Measurements from ENCODE around the gene TUBGCP2.

TUBGCP2 gene

DNA sequence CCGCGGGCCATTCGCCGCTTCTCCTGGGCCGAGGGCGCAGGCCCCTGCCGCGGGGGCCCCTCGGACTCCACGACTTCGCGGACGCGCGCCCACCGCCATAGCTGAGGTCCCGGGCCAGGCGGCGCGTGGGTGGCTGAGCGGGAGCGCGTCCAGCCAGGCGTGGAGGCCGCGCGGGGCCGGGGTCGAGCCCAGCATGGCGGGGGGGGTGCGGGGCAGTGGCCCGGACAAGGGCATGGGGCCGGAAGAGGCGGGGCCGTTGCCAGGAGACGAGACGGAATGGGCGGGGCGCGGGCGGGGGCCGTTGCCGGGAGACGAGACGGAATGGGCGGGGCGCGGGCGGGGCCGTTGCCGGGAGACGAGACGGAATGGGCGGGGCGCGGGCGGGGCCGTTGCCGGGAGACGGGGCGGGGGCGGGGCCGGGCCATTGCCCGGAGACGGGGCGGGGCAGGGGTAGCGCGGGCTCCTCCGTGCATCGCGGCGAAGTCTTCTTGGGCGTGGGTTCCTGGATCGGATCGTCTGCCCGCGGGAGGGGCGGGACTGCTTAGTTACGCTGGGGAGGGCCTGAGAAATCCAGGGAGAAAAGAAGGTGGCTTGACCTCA is 46.8 kb downstream of the TUBGCP2 start:
- peak; percentile 10 for DNase-seq

DNA sequence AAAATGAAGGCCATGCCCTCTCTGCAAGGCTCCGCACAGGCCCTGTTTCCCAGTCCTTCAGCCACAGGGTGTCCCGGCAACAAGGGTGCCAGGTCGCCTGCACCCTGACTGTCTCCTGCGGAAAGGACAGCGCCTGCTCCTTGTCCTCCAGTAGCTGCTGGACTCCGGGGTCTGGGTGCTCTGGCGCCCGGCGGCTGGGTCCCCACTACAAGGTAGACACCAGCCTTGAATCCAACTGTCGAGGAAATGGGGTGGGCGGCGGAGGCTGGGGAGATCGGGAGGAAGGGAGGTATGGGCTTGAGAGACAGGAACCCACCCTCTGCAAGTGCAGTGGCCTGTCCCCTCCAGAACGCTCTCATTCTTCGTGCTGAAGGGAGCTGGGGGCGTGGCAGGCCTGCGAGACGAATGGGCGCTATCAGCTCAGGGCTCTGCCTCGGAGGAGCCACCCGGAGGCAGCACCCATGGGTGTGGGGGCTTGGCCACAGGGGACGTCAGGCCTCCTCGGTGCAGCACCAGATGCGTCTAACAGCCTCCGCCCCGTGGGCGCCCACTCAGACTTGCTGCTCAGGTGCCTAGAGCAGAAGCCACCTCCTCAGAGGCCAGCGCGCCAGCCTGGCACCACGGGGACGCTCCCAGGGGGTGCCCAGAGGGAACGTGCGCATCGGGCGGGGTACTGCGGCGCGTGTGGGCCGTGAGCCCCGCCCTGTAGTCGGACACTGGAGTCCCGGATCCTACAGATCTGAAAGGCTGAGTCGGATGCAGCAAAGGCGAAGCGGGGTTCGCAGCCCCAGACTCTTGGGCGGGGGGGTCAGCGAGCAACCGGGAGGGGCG is 47.6 kb downstream of the TUBGCP2 start:
- DNase-seq: peak; percentile 4

DNA sequence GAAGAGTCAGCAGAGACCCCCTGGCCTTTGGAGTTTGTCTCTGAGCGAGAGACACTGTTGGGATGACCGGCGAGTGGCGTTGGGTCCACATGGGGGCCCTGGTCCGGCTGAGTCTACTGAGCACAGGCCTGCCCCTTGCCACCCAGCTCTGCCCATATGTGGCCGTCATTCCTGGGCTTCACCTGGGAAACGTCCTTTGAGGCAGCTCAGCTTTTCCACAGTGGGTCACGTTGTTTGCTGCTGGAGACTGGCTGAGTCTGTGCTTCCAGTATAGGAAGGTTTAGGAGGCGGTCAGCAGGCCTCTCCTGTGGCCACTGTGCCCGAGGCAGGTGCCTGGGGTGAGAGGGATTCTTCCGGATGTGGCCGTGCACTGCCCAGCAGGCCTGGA is 49.1 kb downstream of the TUBGCP2 start:
- DNase-seq: no peak

DNA sequence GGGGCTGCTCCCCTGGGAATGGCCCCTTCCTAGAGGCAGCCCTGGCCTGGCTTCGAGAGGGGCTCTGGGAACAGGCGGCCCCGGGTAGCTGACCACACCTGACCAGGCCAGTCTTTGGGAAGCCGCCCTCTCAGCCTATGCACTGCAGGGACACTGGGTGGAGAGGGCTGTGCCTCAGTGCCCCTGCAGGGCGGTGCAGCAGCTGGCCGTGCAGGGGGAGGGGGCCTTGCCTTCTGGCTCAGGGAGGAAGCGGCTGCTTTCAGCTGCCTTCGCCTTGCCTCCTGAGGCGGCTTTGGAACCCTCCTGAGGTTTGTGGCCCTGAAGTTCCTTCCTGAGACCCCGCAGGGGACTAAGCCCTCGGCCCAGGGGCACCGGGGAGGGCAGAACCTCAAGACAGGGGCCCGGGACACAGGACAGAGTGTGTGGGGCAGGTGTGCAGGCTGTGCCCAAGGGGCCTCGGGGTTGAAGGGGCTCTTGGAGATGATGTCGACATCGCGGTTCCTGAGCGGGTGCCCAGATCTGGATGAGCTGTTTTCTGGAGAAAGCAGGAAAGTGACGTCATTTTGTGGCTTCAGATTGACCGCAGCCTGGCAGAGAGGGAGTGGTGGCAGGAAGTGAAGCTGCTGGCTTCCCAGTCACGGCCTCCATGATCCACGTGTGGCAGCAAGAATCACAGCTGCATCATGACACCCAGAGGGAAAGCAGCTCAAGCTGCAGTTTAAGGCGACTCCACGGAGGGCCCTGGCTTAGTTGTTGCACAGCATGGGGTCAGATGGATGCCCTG is 49.7 kb downstream of the TUBGCP2 start:
- DNase-seq: peak; percentile 92

DNA sequence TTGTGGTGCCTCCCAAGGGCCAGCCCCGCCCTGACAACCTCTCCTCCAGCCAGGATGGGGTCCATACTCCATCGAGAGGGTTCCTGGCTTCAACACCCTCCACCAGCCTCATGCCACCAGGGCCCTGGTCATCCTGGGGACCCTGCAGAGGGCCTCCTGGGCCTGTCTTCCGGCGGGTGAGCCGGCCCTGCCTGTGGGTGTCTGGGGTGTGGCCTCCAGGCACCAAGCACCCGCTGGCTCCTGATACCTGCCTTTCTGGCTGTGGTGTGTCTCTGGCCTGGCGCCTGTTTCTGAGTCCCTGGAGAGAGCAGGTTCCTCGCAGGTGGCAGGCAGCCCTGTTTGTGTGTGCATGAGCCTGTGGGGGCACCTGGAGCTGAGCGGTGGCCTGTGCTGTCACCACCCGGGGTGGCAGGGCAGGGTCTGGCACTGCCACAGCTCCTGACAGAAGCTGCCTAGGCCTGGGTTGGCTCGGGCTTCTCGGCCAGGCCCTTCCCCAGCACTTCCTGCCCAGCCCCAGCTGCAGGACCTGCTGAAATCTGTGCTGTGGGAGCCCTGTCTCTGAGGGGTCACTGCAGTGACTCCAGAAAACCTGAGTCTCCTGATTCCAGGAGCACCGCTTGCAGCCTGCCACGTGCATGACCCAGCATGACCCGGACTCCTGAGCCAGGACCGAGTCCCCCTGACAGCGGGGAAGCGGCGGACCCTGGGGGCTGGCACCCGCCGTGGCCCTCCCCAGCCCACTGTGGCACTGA is 50.4 kb downstream of the TUBGCP2 start:
- DNase-seq: peak; percentile 43

DNA sequence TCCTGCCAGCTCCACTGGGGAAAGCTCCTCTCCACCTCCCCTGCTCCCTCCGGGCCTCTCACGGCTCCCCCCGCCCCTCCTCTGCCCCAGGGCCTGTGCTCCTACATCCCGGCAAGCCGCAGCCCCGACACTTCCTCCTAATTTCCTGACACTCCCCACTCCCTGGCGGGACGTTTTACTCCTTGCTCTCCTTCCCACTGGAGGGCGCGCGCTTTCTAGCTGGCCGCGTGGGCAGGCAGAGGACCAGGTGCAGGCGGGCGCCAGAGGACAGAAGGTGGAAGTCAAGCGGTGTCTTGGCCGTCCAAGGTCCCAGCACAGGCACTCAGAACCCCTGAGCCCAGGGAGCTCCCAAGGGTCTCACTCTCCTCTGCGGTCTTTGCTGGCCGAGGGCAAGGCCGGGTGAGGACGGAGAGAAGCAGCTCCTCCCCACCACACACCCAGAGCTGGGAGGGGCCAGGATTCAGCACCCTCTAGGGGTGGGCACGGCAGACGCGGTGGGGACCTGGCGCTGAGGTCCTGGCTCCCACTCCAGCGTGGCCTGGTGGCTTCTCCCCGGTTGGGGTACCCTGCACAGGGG is 51.1 kb downstream of the TUBGCP2 start:
- DNase-seq: peak; percentile 11

DNA sequence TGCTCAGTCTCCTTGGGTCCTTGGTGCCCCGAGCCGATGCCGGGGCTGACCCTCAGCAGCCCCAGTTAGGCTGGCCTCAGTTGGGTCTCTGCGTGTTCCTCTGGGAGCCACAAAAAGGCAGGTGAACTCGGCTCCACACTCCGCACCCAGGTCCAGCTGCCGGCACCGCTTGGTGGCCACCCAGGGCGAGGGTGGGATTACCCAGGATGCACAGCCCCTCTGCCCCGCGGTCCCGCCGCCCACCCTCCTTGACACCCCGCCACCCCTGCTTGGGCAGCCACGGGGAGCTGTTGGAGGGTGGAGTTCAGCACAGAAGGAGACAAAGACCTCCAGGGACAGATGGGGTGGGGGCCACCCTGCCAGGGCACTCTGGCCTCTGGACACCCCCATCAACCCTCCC is 53.3 kb downstream of the TUBGCP2 start:
- DNase-seq: no peak

DNA sequence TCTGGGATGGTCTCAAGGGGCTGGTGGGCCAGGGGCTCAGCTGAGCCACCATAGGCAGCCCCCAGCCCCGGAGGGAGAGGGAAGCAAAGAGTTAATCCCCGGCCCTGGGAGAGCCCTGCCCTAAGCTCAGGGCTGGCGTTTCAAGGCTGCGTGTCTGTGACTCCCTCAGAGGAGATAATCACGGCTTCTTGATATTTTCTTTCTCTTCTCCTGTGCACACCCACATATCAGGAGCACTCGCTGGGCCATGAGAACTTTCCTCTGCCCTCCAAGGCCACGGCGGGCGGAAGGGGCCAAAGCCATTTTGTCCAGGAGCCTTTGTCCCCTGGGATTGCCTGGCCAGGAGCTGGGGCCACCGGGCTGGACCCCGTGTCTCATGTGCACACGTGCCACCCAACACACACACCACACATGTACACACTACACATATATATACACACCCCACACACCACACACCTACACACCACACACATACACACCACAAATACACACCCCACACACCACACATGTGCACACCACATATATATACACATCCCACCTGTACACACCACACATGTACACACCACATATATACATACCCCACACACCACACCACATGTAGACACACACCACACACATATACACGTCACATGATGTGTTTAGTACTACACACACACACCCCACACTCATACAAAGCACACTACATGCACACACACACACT is 54.1 kb downstream of the TUBGCP2 start:
- no peak for DNase-seq

DNA sequence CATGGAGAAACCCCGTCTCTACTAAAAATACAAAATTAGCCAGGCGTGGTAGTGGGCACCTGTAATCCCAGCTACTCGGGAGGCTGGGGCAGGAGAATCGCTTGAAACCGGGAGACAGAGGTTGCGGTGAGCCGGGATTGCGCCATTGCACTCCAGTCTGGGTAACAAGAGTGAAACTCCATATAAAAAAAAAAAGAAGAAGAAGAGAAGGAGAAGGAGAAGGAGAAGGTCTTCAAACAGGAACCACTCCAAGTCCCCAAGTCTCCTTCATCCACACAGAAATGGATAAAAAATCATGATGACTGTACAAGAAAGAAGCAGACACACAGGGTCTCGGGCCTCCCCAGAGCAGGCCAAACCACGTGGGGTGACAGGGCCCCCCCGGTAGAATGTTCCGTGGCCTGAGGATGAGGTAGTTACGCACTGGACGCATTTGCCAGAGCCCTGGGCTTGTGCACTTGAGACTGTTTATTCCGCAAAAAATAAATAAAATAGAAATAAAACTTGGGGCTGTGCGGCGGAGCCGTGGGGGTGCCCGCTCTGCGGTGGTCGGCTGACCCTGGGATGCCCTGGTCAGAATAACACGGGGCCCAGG is 55.2 kb downstream of the TUBGCP2 start:
- DNase-seq: no peak

DNA sequence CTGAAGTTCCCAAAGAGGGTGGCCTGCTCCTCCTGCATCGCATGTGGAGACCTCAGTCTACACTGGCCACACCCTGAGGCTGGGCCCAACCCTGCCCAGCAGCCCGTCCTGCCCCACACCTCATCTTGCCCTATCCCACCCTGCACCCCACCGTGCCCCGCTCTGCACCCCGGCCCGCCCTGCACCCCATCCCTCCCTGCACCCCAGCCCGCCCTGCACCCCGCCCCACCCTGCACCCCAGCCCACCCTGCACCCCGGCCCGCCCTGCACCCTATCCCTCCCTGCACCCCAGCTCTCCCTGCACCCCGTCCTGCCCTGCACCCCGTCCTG is 56.5 kb downstream of the TUBGCP2 start:
- no peak for DNase-seq

DNA sequence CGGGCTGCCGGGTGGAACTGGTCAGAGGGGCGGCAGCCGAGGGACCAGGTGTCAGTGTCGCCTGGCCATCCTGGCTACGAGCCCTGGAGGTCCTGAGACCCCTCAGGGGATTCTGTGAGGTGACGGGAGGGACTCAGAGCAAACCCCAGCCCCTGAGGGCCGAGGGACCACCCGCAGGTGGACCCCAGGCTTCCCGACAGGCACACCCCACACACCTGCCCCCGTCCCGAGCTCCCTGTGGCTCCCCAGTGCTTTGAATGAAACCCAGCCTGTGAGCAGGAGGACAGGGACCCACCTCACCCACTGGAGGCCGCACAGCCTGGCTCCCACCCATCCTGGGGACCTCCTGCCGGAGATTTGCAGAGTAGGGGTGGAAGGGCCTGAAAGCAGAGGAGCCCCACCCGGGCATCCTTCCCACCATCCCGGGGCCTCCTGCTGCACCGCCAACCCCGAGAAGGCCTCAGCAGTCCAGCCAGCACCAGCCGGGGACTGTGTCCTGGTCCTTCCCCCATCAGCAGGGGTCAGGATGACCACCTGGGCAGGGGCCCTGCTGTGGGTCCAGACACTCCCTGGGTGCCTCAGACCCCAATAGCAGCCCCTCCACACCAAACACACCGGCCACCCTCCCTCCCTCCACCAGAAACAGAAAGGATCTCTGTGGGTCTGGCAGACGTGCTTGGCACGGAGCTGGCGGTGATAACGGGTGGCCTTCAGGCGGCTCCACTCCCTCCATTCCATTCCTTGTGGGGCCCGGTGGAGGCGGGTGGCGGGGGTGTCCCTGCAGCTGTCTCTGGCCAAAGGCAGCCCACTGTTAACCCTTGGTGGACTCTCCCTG is 57.1 kb downstream of the TUBGCP2 start:
- DNase-seq: no peak

DNA sequence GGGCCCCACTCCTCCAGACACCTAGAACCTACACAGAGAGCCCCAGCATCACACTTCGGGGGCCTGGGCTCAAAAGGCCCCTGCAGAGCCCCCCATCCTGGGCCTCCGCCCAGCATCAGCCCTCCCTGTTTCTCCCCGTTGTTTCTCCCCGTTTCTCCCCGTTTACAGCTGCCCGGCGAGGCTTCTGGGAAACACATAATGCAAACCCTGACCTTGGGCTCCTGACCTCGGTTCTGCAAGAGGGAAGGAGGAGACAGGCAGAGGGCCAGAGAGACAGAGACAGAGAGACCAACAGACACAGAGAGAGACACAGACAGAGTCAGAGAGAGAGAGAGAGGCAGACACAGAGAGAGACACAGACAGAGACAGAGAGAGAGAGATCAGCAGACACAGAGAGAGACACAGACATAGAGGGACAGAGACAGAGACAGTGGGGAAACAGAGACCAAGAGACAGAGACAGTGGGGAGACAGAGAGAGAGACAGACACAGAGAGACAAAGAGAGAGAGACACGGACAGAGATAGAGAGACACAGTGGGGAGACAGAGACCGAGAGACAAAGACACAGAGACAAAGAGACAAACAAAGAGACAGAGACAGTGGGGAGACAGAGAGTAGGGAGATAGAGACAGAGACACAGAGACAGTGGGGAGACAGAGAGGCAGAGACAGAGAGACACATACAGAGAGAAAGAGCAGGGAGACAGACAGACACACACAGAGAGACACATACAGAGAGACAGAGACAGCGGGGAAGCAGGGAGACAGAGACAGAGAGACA is 58.5 kb downstream of the TUBGCP2 start:
- DNase-seq: no peak

DNA sequence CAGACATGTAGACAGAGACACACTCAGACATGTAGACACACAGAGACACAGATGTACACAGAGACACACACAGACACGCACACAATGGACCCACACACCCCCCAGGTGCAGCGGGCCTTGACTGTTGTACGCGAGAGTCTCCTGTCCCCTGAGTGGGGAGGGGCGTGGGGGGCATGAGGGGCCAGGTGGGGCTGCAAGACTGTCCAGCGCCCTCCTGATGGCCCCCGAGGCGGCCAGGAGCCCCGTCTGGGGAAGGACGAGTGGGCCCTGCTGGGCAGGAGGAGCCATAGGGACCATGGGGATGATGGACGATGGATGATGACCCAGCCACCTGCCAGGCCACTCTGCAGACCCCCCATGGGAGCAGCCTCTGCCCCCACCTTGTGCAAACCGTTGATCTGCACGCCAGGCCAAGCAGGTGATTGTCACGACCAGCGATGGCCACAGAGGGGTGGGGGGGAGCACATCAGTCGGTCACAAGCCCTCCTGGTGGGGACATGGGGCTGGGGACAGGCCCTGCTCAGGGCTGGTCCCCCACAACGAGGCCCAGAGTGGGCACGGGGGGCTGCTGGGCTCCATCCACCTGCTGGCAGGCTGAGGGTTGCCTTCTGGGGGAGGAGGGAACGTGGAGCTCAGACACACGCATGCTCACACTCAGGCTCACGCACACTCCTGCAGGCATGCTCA is 59.4 kb downstream of the TUBGCP2 start:
- DNase-seq: no peak

DNA sequence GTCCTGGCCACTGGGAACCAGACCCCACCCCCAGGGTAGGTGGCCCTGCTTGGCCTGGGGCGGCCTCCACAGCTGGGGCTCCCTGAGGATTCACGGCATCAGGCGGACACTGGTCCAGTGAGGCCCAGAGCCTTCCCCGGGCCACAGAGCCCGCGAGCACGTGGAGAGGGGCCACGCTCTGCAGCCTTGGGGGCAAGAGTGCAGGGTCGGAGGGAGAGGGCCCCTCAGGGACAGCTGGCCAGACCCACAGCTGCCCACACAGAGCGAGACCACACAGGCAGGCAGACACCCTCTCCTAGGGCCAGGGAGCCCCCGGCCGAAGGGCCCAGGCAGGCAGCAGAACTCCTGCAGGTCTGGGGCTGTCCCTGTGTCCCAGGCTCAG is 60.3 kb downstream of the TUBGCP2 start:
- DNase-seq: no peak

DNA sequence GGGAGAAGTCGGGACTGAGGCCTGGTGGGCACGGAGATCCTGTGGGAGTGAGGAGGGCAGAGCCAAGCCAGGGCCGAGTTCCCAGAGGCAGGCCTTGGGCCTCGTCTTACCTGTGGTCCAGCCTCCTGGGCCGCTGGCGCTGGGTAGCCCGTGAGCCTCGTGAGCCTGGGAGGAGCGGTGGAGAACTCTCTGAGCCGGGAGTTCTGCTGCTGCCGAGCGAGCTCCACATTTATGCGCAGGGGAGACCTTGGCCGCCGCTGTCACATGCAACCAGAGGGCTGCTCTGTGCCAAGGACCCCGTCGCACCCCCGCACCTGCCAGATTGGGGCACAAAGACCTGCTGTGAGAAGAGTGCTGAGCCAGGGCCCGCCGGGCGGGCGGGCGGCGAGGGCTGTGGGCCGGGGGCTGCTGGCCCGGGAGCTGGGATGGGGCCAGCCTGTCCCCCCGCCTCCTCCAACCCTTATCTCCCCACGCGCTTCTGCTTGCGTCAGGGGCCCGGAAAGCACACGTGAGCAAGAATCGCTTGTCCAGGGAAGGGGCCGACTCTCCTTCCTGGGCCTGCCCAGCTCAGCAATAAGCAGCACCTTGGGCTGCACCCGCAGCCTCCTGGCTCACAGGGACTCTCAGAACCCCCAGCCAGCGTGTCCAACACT is 60.9 kb downstream of the TUBGCP2 start:
- DNase-seq: no peak

DNA sequence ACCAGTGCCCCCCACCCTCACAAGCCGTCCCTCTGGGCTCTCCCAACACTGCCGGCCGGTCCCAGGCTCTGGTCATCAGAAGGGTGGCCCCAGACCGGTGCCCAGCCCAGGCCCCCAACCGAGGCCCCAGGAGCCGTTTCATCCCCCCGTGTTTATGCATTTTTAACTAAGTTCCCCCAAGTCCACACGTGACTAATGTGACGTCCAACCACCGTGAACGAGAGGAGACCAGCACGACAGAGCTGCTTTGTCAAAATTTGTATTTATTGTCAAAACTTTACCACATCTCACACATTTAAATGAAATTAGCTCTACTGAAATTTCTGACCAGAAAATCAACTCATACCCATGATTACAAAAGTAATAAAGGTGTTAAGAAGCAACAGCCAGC is 62.4 kb downstream of the TUBGCP2 start:
- no peak for DNase-seq

DNA sequence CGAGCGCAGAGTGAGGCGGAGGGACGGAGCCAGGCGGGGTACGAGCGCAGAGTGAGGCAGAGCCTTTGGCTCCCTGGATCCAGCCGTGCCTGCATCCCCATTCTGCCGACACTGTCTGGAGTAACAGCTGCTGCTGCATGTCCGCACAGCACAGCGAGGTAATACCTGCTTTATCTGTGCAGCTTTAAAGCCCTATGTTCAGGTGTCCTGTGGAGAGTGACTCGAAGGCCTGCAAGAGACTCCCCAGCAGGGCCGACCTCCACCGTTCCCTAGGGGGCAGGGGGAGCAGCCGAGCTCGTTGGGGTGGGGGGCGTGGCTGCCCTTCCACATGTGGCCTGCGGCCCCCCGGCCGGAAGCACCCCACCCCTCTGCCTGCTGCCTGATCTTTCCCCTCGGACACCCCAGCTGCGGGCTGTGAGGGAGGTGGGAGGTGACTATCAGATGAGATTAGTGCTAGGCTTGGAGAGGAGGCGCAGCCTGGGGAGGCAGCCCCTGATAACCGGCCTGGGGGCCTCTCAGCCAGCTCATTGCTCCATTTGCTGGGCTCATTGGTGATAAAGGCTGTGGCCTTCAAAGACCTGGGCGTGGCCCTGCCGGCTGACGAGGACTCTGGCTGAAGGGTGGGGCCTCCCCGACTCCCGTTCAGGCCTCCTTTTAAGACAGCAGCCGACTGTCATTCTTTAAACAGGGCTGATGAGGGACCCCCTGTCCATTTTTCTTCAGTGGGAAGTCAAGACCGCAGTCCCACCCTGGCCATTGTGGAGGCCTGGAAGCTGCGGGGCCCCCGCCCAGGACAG is 63.0 kb downstream of the TUBGCP2 start:
- DNase-seq: no peak

DNA sequence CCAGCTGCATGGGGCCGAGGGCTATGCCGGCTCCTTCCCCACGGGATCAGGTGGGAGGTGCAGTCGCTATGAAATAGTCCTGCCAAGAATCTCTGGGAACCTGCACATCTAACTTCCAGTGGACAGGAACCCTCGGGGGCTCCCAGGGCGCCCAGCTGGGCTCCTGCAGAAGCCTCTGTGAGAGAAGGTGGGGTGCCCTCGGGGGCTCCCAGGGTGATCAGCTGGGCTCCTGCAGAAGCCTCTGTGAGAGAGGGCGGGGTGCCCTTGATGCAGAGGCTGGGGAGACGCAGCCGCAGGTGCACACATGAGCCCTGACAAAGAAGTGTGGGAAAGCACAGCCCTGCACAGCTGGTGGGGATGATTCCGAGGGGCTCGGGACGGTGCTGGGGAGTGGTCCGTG is 65.1 kb downstream of the TUBGCP2 start:
- no peak for DNase-seq

Measured in KG1 (cell line).